NCI-H524 (cell line): ENCODE data around the gene ZC3H7B.

Source experiments
- DNase-seq, 2 experiments: peaks; one replicate each; lab custom pipeline; 2025; lab: John Stamatoyannopoulos, UW

ZC3H7B gene

DNA sequence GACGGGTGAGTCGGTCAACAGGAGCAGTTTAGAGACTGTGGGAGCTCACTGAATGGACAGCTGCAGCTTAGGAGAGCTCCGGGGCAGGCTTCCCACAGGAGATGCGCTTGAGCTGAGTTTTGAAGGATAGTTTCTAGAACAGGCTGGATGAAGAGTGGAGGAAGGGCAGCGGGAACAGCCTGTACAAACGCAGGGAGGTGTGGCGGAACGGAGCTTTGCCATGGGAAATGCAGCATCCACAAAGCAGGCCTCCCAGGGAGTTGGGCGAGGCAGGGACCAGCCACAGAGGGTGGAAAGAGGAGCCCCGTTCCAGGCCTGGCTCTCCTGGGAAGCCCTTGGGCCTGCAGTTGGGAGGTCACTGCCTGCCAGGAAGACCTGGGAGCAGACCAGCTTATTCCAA lies 53.7 kb downstream of the ZC3H7B start:
- DNase-seq = no peak

DNA sequence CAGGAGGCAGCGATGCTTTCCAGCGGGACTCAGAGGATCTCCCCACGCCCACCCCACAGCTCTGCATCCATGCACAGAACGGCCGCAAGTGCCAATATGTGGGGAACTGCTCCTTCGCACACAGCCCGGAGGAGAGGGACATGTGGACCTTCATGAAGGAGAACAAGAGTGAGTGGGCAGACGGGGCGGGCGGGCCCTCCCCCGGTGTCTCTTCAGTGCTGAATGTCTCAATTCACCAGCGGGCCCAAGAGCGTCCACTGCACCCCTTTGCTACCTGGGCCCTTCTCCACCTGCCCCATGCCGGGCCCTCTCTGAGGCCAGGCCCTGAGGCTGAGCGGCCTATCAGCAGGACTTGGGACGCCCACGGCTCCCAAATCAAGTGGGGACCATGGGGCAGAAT lies 54.6 kb downstream of the ZC3H7B start:
- no peak for DNase-seq

GRCh38 chr22:41356430-41357028 lies 55.2 kb downstream of the ZC3H7B start:
- no peak for DNase-seq

- no peak for DNase-seq
Observed at GRCh38 chr22:41357191-41357590, 55.9 kb downstream of the ZC3H7B start.

DNA sequence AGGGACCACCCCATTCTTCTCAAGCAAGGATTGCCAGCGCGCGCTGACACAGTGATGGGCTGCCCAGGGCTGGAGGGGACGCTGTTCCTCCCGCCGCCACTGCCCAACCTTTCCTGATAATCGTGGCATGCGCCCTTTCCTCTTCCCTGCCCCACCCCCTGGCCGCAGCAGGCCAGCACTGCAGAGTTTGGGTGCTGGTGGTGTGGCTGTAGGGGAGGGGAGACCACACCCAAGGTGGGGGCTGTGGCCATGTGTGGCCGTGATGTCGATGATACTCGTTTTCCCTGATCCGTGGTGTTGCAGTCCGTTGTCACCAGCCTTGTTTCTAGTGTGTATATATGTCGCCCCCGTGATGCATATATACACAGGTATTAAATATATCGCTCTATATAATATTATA lies 57.6 kb downstream of the ZC3H7B start:
- no peak for DNase-seq

DNA sequence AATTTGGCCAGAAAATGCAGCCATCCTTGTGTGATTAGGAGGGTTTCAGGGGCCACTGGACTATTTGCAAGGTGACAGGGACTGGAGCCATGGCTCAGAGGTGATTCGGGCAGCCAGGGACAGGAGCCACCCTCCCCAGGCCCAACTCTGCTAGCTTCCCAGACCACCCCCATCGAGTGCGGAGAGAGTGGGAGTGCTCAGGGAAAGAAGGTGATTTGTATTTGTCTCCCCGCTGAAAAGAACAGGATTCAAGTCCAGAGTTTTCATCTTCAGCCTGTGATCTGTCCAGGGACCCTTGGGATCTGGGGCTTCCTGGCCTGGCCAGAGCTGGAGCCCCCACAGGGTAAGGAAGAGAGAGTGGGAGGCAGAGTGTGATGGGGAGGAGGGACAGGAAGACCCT lies 58.1 kb downstream of the ZC3H7B start:
- DNase-seq = no peak

DNA sequence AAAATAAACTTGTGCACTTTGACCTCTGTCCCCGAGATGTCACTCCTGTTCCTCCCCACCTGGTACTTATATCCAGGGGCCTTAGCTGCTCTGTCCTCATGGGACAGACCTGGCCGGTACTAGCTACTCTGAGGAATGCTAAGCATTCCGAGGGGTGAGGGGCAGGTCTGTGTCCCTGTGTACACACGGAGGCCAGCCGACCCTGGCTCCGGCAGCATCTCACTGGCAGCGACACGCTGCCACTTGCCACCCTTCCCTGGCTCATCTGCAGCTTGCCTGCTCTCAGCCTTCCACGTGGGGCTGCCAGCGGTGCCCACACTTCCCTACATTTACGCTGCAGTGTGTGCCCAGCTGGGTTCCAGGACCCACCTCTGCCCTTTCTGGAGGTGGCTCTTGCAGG lies 58.8 kb downstream of the ZC3H7B start:
- DNase-seq = no peak

GRCh38 chr22:41361716-41362310 lies 60.5 kb downstream of the ZC3H7B start:
- DNase-seq = no peak

GRCh38 chr22:41362615-41363014 lies 61.3 kb downstream of the ZC3H7B start:
- no peak for DNase-seq

DNA sequence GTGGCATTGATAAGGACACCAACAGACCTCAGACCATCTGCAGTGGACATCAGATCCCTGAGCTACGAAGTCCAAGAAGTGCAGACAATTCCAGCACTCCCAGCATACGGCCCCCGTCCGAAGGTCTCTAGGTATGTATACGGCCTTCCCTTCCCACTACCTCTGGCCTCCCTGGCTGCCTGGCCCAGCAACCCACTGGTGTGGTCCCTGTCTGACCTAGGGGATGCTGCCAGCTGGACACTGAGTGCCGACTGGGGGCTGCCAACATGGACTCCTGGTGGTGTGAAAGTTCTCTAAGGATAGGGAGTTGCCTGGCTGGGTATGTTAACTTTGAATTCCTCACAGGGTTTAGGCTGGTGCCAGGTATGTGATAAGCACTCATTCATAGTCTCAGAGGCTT lies 62.9 kb downstream of the ZC3H7B start:
- DNase-seq = no peak

DNA sequence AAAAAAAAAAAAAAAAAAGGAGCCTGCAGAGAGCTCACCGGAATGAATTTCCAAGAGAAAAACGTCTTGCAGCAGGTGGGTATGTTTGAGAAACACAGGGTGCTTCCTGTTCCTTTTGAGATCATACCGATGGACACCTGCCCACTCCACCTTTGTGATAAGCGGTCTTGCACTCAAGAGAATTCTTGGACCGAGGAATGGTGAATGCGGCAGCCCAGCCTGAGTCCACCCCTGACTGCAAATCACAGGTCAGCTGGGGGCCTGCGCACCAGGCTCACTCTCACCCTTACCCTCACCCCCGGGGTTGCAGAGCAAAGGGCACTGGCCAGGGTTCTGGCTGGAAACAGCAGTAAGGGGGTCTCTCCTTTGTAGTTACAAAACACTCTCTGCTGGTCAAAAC lies 63.6 kb downstream of the ZC3H7B start:
- no peak for DNase-seq

DNA sequence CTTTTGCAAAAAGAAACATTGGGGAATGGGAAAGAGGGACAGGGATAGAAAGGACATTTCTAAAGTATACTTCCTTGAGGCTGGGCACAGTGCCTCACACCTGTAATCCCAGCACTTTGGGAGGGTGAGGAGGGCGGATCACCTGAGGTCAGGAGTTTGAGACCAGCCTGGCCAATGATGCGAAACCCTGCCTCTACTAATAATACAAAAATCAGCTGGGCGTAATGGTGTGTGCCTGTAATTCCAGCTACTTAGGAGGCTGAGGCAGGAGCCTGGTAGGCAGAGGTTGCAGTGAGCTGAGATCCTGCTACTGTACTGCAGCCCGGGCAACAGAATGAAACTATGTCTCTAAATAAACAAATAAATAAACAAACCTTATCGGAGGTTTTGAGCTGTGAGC lies 64.1 kb downstream of the ZC3H7B start:
- DNase-seq = no peak

GRCh38 chr22:41366323-41367029 lies 65.2 kb downstream of the ZC3H7B start:
- DNase-seq = peak; percentile 69 to 83

DNA sequence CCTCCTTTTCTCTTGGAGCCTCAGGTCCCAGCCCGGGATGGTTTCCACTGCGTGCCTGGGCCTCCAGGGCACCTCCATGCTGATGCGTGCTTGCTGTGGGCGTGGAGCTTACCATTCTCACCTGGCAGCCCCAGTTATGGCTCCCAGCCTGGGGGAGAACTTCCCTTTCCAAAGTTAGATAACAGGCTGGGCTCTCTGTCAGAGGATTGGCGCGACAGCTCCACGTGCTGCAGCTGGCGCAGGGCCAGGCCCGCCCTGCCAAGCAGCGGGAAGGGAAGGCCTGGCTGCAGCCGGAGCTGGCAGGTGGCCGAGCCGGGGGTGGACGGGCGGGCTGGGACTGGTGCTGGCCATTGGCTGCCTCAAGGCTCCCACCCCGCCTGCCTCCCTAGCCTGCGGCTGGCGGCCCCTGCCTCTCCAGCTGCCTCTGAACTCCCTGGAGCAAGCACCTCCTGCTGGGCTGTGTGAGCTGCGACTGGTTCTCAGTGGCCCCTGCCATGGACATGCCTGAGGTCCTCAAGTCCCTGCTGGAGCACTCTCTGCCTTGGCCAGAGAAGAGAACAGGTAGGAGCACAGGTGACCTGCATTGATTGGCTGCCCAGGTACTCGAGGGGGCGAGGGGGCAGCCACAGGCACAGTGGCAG lies 65.8 kb downstream of the ZC3H7B start:
- DNase-seq = peak; percentile 96 to 99

DNA sequence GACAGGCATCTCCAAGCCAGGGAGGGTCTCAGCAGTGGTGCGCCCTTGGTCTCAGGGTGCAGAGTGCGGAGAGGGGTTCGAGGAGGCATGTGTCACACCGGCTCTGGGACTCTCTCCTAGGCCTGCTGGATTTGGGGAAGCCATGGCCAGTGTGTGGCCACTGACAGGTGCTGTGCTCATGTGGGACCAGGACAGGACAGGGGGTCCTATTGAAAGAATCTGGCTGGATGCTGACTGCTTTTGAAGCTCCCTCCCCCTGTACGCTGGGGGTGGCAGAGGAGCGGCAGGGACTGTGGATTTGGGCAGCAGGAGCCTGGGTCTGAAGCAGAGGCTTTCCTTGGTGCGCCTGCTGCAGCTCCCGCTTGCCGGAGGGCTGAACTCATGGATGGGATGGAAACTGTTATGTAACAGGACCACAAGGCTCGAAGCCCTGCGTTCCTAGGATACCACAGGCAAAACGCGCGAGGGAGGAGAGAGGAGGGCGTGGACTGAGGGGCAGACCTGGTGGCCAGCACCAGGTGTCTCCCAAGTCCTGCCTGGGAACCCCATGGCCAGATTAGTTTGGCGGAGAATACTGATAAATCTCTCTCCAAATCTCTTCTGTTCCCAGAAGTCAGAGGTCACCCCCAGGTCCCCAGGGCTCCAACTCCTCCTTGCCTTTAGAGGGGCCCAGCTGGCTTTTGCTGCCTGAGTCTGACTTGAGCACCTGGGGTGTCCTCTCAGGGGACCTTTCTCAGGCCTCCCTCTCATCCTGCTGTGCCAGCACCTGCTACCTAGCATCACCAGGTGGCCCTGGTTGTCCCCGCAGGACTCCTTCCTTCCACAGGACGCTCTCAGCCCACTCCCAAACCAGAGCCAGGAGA lies 66.6 kb downstream of the ZC3H7B start:
- DNase-seq = peak; percentile 55 to 75

DNA sequence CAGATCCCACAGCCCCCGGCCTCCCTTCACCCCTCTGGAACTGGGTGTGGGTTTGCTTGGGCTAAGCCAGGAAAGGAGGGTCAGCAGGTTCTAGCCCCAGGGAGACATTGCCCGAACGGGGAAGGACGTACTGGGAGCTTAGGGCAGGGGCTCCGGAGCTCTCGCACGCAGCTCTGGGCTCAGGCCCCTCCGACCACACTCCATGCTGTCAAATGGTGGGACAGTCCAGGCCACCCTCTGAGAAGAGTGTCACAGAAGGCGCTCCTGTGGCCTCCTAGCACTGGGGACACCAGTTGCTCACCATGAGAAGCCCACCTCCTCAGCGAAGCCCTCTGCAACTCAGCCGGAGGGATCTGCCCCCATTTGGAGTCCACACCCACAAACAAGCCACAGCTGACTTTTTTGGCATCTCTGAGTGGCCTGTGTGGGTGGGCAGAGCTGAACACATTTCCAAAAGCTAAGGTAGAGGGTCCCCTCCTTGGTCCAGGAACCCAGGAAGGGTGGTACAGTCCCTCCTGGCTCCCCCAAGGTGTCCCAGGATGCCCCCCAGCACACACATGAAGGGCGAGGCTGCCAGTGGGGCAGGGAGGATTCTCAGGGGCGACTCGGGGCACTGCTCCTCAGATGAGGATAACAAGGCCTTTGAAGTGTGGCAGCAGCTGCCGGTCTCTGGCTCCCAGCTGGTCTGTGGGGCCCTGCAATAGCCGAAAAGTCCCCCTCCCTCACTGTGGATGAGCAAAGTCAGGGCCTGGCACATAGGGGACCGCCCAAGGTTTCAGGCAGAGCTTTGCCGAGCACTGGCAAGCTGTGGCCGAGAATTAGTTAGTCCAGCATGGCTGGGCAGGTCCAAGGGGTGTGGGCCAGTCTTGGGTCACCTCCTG lies 67.5 kb downstream of the ZC3H7B start:
- DNase-seq = peak; percentile 91 to 95

DNA sequence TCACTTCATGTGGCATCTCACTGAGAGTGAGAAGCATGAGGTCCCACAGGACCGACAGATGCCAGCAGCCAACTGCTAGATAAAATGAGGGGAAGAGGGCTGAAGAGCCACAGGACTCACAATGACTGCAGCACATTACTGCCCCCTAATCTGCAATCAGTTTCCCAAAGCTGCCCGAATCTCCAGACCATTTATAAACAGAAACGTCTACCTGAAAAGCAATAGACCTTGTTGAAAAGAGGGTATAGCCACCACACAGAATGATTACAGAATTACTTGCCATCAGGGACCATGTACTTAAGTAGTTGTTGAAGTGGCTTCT lies 68.1 kb downstream of the ZC3H7B start:
- DNase-seq = peak; percentile 95 to 97

DNA sequence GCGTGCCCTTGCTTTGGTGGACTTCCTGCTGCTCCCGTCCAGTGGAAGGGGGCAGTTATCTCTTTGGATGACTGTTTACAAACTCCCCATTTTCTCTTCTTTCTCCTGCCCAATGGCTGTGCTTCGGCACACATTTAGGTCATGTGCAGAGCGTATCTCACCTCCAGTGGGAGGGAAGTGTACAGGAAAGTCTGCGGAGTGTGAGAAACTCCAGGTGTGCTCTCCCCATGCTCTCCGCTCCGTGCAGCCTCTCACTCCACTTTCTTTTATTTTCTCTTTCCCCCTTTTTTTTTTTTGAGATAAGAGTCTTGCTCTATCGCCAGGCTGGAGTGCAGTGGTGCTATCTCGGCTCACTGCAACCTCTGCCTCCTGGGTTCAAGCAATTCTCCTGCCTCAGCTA lies 68.5 kb downstream of the ZC3H7B start:
- no peak for DNase-seq

DNA sequence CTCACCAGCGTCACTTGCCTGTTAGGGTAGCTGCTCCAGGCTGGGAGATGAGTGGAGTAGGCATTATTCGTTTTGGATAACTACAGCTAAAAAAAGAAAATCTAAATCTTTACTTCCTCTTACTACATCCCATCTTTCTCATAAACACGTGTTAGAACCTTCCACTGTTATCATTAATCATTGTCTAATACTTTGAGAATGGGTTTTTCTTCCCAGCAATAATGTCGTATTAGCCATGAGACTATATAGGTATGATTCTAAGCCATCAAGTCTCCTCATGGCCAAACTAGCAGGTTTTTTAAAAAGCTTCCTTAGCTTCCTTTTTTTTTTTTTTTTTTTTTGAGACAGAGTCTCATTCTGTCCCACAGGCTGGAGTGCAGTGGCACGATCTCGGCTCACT lies 76.5 kb downstream of the ZC3H7B start:
- no peak for DNase-seq

- no peak for DNase-seq
Observed at GRCh38 chr22:41380993-41381328, 79.6 kb downstream of the ZC3H7B start.

DNA sequence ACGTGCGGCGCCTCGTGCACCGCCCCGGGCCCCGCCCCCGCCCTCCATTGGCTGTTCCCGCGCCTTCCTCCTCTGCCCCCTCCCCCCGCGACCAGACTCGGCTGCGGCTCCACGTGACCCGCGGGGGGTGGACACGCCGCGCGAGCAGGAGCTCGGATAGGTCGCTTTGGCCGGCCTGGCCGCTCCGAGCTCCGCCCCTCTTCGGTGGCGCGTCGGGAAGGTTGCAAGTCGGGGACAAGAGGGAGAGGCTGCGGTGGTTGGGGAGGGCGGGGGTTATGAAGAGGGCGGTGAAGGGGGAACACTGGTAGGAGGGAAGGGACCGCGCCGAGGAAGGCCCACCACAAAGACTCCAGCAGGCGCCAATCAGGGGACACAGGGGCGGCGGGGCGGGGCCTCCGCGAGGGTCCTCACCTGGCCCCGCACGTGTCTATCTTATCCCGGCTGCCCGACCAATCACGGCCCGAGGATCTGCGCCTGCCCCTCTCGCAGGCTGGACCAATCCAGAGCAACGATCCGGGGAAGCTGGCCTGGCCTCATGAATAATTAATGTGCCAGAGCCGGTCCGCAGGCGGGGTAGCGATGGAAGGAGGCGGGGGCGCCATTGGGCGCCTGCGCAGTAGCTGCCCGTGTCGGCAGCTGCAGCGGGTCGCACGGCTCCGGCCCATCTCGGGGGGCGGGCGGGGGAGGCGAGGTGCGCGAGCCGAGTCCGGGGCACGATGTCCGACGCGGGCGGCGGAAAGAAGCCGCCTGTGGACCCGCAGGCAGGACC lies 80.2 kb downstream of the ZC3H7B start, which contains the start of gene TEF:
Gene TEF, plus strand, starts transcription at position 614 of the 769 bp plus-strand sequence. Its CDS starts 103 bp downstream, at position 717.
- peak; percentile 100 for DNase-seq
